Stimulated activated CD8-positive, alpha-beta memory T cell treated with anti-CD3 and anti-CD28 coated beads, Interleukin-7, amount 100 ng/mL, for 24 hours (primary cell): ENCODE measurements around the gene PLXNA4.

Experiments
- DNase-seq: peaks from one replicate; pipeline ENCODE4 v3.0.0-alpha.2; 2020; ENCODE audit warnings: low read depth

Gene PLXNA4

GRCh38 chr7:132083537-132084123 lies 492.6 kb downstream of the PLXNA4 start:
- no peak for DNase-seq

GRCh38 chr7:132083126-132083525 lies 493.1 kb downstream of the PLXNA4 start:
- no peak for DNase-seq

- no peak for DNase-seq
Measured at GRCh38 chr7:132082394-132082793, 493.9 kb downstream of the PLXNA4 start.

GRCh38 chr7:132081686-132082085 lies 494.6 kb downstream of the PLXNA4 start:
- no peak for DNase-seq

- no peak for DNase-seq
Measured at GRCh38 chr7:132080967-132081668, 495.2 kb downstream of the PLXNA4 start.

- DNase-seq: no peak
Measured at GRCh38 chr7:132080467-132080866, 495.8 kb downstream of the PLXNA4 start.

- no peak for DNase-seq
Measured at GRCh38 chr7:132078891-132079735, 497.2 kb downstream of the PLXNA4 start.

GRCh38 chr7:132077971-132078685 lies 498.1 kb downstream of the PLXNA4 start:
- DNase-seq: no peak

GRCh38 chr7:132076301-132077035 lies 499.8 kb downstream of the PLXNA4 start:
- DNase-seq: no peak

GRCh38 chr7:132075515-132075914 lies 500.8 kb downstream of the PLXNA4 start:
- DNase-seq: no peak

- DNase-seq: no peak
Measured at GRCh38 chr7:132073920-132074589, 502.2 kb downstream of the PLXNA4 start.
